Measurements from ENCODE around the gene SH3GL1.

DNA sequence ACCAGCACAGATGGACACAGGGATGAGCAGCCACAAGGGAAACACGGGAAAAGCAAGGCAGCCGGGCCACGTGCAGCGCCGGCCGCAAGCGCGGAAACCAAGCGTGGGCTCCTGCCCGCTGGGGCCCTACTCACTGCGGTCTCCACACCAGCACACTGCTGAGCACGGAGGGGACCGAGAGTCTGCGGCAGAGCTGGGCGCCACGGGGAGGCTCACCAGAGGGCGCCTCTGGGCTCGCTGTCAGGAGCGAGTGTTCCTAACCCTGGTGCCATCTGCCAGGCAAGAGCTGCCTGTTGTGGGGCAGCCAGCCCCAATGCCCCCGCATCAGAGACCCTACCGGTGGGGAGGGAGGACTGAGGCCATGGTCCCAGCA is 30.5 kb downstream of the SH3GL1 start:
- peak; percentile 11 for TF ChIP-seq CTCF (IDR thresholded peaks at IDR 0.05; ENCODE audit: insufficient read depth, low read depth, low read length)
- no peak for TF ChIP-seq EZH2 (IDR thresholded peaks at IDR 0.05; ENCODE audit: insufficient read depth, low read length)
